Upper lobe of left lung (tissue), 4 donors: ENCODE data around the gene DMRTC2.

Experiments used
- EP300 ChIP-seq, 4 donors: sonication (generic); formaldehyde crosslinking; IDR thresholded peaks; one replicate each; pipeline ENCODE4 v1.5.1; 2017; ENCODE audit warnings: antibody characterized with exemption in 4 of 4, control low read depth in 2 of 4
- POLR2A ChIP-seq, 4 donors: fragments of 450-650 bp; IDR thresholded peaks; one replicate each; pipeline ENCODE4 v1.5.1; 2016 to 2017; ENCODE audit warnings: antibody characterized with exemption in 4 of 4, mild to moderate bottlenecking in 2 of 4
- POLR2AphosphoS5 ChIP-seq, 2 donors: sonication (generic); formaldehyde crosslinking; IDR thresholded peaks; one replicate each; pipeline ENCODE4 v1.5.1; 2017; ENCODE audit warnings: antibody characterized with exemption in 2 of 2
- TF ChIP-seq, protein P1 (sequence below), 6 experiments: fragments of 450-650 bp in 4 of 6; fragments of 200-600 bp in 2 of 6; sonication (generic) in 2 of 6; IDR thresholded peaks; one replicate each; pipeline ENCODE4 v1.5.1; 2016 to 2019; ENCODE audit warnings: antibody characterized with exemption in 6 of 6

DNA sequence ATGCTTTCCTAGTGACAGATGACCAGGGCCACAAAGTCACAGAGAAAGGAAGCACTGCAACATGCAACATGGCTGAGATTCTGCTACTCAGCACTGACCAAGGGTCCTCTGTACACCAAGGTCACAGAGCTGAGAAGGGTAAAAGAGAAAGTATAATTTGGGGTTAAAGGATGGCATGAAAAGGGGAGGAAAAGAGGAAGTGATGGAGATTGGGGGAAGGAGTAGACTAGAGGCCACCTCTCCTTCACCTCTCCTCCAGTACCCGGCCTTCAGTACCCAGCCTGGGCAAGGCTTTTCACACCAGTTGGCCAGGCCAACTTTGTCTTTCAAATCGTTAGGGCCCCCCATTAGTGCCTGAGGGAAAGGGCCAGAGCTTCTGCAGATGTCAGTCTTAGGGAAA is 8.9 kb downstream of the DMRTC2 start:
- TF ChIP-seq POLR2AphosphoS5 (IDR thresholded peaks at IDR 0.05) (no peak), POLR2A (IDR thresholded peaks at IDR 0.05) (no peak), EP300 (IDR thresholded peaks at IDR 0.05) (no peak)
- TF ChIP-seq, protein P1, sequence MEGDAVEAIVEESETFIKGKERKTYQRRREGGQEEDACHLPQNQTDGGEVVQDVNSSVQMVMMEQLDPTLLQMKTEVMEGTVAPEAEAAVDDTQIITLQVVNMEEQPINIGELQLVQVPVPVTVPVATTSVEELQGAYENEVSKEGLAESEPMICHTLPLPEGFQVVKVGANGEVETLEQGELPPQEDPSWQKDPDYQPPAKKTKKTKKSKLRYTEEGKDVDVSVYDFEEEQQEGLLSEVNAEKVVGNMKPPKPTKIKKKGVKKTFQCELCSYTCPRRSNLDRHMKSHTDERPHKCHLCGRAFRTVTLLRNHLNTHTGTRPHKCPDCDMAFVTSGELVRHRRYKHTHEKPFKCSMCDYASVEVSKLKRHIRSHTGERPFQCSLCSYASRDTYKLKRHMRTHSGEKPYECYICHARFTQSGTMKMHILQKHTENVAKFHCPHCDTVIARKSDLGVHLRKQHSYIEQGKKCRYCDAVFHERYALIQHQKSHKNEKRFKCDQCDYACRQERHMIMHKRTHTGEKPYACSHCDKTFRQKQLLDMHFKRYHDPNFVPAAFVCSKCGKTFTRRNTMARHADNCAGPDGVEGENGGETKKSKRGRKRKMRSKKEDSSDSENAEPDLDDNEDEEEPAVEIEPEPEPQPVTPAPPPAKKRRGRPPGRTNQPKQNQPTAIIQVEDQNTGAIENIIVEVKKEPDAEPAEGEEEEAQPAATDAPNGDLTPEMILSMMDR (IDR thresholded peaks at IDR 0.05), result no peak
